A673 (cell line): ENCODE results near the gene PPP1R37. TPM values are rescaled to one million over a fixed set of nuclear protein-coding genes. Genes with fewer than 3 reads are reported as not detected.

ENCODE experiments used
- BruUV-seq: library from RNA; stranded (reverse); fragments of 400-500 nt; replicated peaks from 2 replicates; lab custom pipeline; 2021; lab: Mats Ljungman, UMichigan
- CTCF ChIA-PET: fragments of 300-600 bp; sonication (Branson Sonifier 250); formaldehyde crosslinking; loops from one replicate; lab custom pipeline; 2022; ENCODE audit warnings: antibody characterized with exemption; lab: Charles Lee
- POLR2A ChIA-PET: fragments of 300-600 bp; sonication (Branson Sonifier 250); formaldehyde crosslinking; loops from one replicate; lab custom pipeline; 2022; ENCODE audit warnings: antibody characterized with exemption; ENCODE audit not compliant: low non-redundant PET; lab: Charles Lee
- DNase-seq: peaks from one replicate; pipeline ENCODE4 v3.0.0-alpha.2; 2015; ENCODE audit warnings: low spot score
- H3K27ac ChIP-seq: fragments of 200-600 bp; sonication (generic); 2 replicates; pipeline ENCODE4 v1.5.1; 2016; ENCODE audit warnings: mixed run types, low read depth, mild to moderate bottlenecking, mixed read lengths, antibody characterized with exemption, low read length; ENCODE audit not compliant: poor library complexity, severe bottlenecking
- H3K27me3 ChIP-seq: fragments of 200-600 bp; sonication (generic); replicated peaks from 2 replicates; pipeline ENCODE4 v1.6.1; 2017; ENCODE audit warnings: mixed run types, low read depth, mild to moderate bottlenecking, mixed read lengths, antibody characterized with exemption, low read length; ENCODE audit not compliant: insufficient read depth, poor library complexity
- H3K36me3 ChIP-seq: fragments of 200-600 bp; sonication (generic); 2 replicates; pipeline ENCODE4 v1.6.1; 2016; ENCODE audit warnings: mixed run types, mild to moderate bottlenecking, mixed read lengths, antibody characterized with exemption, low read length; ENCODE audit not compliant: insufficient read depth, poor library complexity, severe bottlenecking
- H3K4me1 ChIP-seq: fragments of 200-600 bp; sonication (generic); 2 replicates; pipeline ENCODE4 v1.6.1; 2017; ENCODE audit warnings: mixed run types, mild to moderate bottlenecking, mixed read lengths, antibody characterized with exemption, low read length; ENCODE audit not compliant: insufficient read depth, poor library complexity, severe bottlenecking
- H3K4me3 ChIP-seq: fragments of 200-600 bp; sonication (generic); 2 replicates; pipeline ENCODE4 v1.5.1; 2016; ENCODE audit warnings: low read depth, mixed run types, mild to moderate bottlenecking, mixed read lengths, low read length; ENCODE audit not compliant: poor library complexity, severe bottlenecking
- H3K9me3 ChIP-seq: fragments of 200-600 bp; sonication (generic); 2 replicates; pipeline ENCODE4 v1.6.1; 2016; ENCODE audit warnings: mixed run types, low read depth, mild to moderate bottlenecking, mixed read lengths, antibody characterized with exemption, low read length; ENCODE audit not compliant: poor library complexity, severe bottlenecking
- CTCF ChIP-seq: fragments of 300-800, 200-600 bp; sonication (generic); conservative IDR thresholded peaks from 2 replicates; pipeline ENCODE4 v1.5.1; 2017; ENCODE audit warnings: low read depth, mild to moderate bottlenecking, antibody characterized with exemption, low read length, moderate library complexity, mixed read lengths
- EZH2 ChIP-seq: fragments of 200-600 bp; sonication (generic); IDR thresholded peaks from 2 replicates; pipeline ENCODE4 v1.6.1; 2017; ENCODE audit warnings: borderline replicate concordance, low read depth, mild to moderate bottlenecking, mixed read lengths, antibody characterized with exemption, low read length; ENCODE audit not compliant: poor library complexity, severe bottlenecking
- intact Hi-C: fragments of 100-400 bp; cut with micrococcal nuclease; formaldehyde crosslinking; loops from one replicate; pipeline ENCODE4 v1.10.0; 2022; ENCODE audit not compliant: unreplicated experiment
- total RNA-seq: library from RNA; stranded (reverse); gene quantifications from 2 replicates; pipeline ENCODE4 v1.2.3, GENCODE V29; 2021

Gene PPP1R37
- total RNA-seq, 1 experiment from 2014 or later = 34.0 TPM

- peaks cover 28% of the 10 kb centered on the region for H3K4me1 ChIP-seq
- no peak for TF ChIP-seq CTCF
- TF ChIP-seq EZH2 = no peak
- POLR2A ChIA-PET = no interaction called here
- H3K4me3 ChIP-seq = no peak overlapping the region
- no peak overlapping the region for H3K27ac ChIP-seq
- CTCF ChIA-PET = no interaction called here
- no peaks in the 10 kb centered on the region for H3K27me3 ChIP-seq
- intact Hi-C loops = no loop called here
- no peaks in the 10 kb centered on the region for H3K36me3 ChIP-seq
- no TSS peak for BruUV-seq
- no peak for DNase-seq
- no peaks in the 10 kb centered on the region for H3K9me3 ChIP-seq
Observed at GRCh38 chr19:45102481-45102880, 9.5 kb downstream of the PPP1R37 start.

- H3K36me3 ChIP-seq = no peaks in the 10 kb centered on the region
- no peak overlapping the region for H3K4me3 ChIP-seq
- TF ChIP-seq CTCF = no peak
- no peak for TF ChIP-seq EZH2
- H3K27ac ChIP-seq = no peak overlapping the region
- H3K9me3 ChIP-seq = no peaks in the 10 kb centered on the region
- BruUV-seq = no TSS peak
- CTCF ChIA-PET = interaction anchor here (0.6 kb wide), 1 partner anchor 129 kb away, joined by 5 read pairs; no protein-coding TSS in a partner anchor
- POLR2A ChIA-PET = no interaction called here
- no peaks in the 10 kb centered on the region for H3K27me3 ChIP-seq
- DNase-seq = peak; percentile 32
- intact Hi-C loops = no loop called here
- H3K4me1 ChIP-seq = peaks cover 21% of the 10 kb centered on the region
Observed at GRCh38 chr19:45103156-45103507, 10.2 kb downstream of the PPP1R37 start.

GRCh38 chr19:45103508-45104319 is 10.7 kb downstream of the PPP1R37 start:
- H3K27ac ChIP-seq = no peak overlapping the region
- no peak overlapping the region for H3K4me3 ChIP-seq
- no peaks in the 10 kb centered on the region for H3K9me3 ChIP-seq
- intact Hi-C loops = no loop called here
- no TSS peak for BruUV-seq
- H3K4me1 ChIP-seq = peaks cover 16% of the 10 kb centered on the region
- DNase-seq = peak; percentile 45
- ChIA-PET CTCF (interaction anchor here (0.6 kb wide), 1 partner anchor 128 kb away, joined by 5 read pairs; no protein-coding TSS in a partner anchor), POLR2A (no interaction called here)
- no peaks in the 10 kb centered on the region for H3K27me3 ChIP-seq
- no peaks in the 10 kb centered on the region for H3K36me3 ChIP-seq
- TF ChIP-seq CTCF = no peak
- no peak for TF ChIP-seq EZH2
